ENCODE results near the gene C10orf88.

Gene C10orf88

DNA sequence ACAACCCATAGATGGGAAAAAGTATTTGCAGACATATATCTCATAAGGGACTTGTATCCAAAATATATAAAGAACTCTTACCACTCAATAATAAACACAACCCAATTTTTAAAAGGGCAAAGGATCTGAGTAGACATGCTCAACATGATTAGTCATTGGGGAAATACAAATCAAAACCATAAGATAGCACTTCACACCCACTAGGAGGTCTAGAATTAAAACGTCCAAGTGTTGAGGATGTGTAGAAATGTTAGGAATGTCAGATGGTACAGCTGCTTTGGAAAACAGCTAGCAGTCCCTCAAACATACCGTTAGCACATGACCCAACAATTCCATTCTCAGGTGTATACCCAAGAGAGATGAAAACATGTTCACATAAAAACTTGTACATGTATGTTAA lies 34.5 kb upstream of the C10orf88 start:
- CTCF ChIA-PET, result no interaction called here
- TF ChIP-seq HDGF (IDR thresholded peaks at IDR 0.05; ENCODE audit: borderline replicate concordance) (no peak), TARDBP (IDR thresholded peaks at IDR 0.05) (no peak), FOXM1 (IDR thresholded peaks at IDR 0.05; ENCODE audit: borderline replicate concordance) (no peak), FOXA1 (IDR thresholded peaks at IDR 0.05) (no peak), SP1 (IDR thresholded peaks at IDR 0.05) (no peak), FOXK2 (IDR thresholded peaks at IDR 0.05) (no peak), L3MBTL2 (conservative IDR thresholded peaks at IDR 0.05) (no peak), BHLHE40 (IDR thresholded peaks at IDR 0.05; ENCODE audit: borderline replicate concordance) (no peak), ZNF384 (IDR thresholded peaks at IDR 0.05) (no peak), SUZ12 (IDR thresholded peaks at IDR 0.05) (no peak), LEF1 (IDR thresholded peaks at IDR 0.05; ENCODE audit: borderline replicate concordance) (no peak), NFRKB (IDR thresholded peaks at IDR 0.05) (no peak), CTBP1 (IDR thresholded peaks at IDR 0.05; ENCODE audit: borderline replicate concordance) (no peak), ARNT (IDR thresholded peaks at IDR 0.05) (no peak), ELF4 (IDR thresholded peaks at IDR 0.05) (no peak)
- TF ChIP-seq, protein P1, sequence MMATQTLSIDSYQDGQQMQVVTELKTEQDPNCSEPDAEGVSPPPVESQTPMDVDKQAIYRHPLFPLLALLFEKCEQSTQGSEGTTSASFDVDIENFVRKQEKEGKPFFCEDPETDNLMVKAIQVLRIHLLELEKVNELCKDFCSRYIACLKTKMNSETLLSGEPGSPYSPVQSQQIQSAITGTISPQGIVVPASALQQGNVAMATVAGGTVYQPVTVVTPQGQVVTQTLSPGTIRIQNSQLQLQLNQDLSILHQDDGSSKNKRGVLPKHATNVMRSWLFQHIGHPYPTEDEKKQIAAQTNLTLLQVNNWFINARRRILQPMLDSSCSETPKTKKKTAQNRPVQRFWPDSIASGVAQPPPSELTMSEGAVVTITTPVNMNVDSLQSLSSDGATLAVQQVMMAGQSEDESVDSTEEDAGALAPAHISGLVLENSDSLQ (IDR thresholded peaks at IDR 0.05), result no peak
- POLR2A ChIA-PET, result no interaction called here
- no peak for DNase-seq (ENCODE audit: extremely low spot score)

DNA sequence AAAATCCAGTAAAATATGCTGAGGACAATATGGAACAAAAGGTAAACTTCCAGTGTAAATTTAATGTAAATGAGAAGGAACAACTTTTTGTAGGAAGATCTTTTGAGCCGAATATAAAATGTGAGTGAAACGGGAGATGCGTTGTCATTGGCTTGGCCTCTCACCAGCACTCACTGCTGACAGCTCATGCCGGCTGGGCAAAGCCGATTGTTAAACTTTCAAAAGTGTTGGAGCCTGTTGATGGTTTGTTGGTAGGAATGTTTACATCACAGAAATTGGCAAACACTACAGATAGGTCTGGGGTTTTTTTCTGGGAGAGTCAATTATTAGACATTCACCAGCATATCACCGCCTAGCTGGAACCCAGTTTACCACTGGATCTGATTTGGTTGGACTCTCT lies 32.3 kb upstream of the C10orf88 start:
- DNase-seq (ENCODE audit: extremely low spot score), result no peak
- ChIA-PET CTCF (no interaction called here), POLR2A (no interaction called here)
- TF ChIP-seq FOXM1 (IDR thresholded peaks at IDR 0.05; ENCODE audit: borderline replicate concordance), result no peak
- TF ChIP-seq L3MBTL2 (conservative IDR thresholded peaks at IDR 0.05), result no peak

DNA sequence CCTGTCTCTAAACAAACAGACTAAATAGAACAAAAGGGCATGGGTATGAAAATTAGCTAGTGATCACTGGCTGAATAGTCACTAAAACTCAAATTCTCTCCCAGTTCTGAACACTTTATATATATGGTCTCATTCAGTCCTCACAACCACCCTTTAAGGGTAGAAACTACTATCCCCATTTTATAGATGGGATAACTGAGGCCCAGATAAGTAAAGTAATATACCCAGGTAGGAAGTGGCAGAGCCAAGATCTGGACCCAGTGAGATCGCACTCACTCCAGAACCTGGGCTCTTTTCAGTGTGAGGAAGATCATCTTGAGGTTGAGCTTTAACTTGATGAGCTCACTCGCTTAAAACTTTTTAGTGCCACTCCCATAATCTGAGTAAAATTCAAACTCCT lies 30.7 kb upstream of the C10orf88 start:
- CTCF ChIA-PET, result no interaction called here
- TF ChIP-seq FOXK2 (IDR thresholded peaks at IDR 0.05) (no peak), ZNF384 (IDR thresholded peaks at IDR 0.05) (no peak), ARNT (IDR thresholded peaks at IDR 0.05) (no peak), SP1 (IDR thresholded peaks at IDR 0.05) (no peak), FOXA1 (IDR thresholded peaks at IDR 0.05) (no peak), BHLHE40 (IDR thresholded peaks at IDR 0.05; ENCODE audit: borderline replicate concordance) (no peak), TARDBP (IDR thresholded peaks at IDR 0.05) (no peak), FOXM1 (IDR thresholded peaks at IDR 0.05; ENCODE audit: borderline replicate concordance) (no peak)
- TF ChIP-seq, protein P1 (IDR thresholded peaks at IDR 0.05), result no peak
- DNase-seq (ENCODE audit: extremely low spot score), result no peak
- POLR2A ChIA-PET, result no interaction called here

DNA sequence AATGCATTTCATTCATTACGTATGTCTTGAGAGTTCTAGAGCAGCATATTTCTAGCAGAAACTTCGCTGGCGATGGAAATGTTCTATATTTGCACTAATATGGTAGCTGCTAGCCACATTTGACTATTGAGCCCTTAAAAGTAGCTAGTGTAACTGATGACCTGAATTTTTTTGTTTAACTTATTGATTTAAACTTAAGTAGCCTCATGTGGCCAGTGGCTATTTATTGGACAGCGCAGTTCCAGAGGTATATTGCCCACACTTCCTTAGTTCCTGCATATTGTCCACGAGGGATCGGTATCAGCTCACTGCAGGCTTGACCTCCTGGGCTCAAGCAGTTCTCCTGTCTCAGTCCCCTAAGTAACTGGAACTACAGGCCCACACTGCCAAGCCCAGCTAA lies 29.9 kb upstream of the C10orf88 start:
- no peak for TF ChIP-seq BHLHE40 (IDR thresholded peaks at IDR 0.05; ENCODE audit: borderline replicate concordance)
- no peak for TF ChIP-seq ZNF384 (IDR thresholded peaks at IDR 0.05)
- no peak for TF ChIP-seq CTBP1 (IDR thresholded peaks at IDR 0.05; ENCODE audit: borderline replicate concordance)
- TF ChIP-seq, protein P1 (IDR thresholded peaks at IDR 0.05), result no peak
- no peak for TF ChIP-seq FOXM1 (IDR thresholded peaks at IDR 0.05; ENCODE audit: borderline replicate concordance)
- TF ChIP-seq NFRKB (IDR thresholded peaks at IDR 0.05), result no peak
- TF ChIP-seq FOXK2 (IDR thresholded peaks at IDR 0.05), result no peak
- no peak for TF ChIP-seq SUZ12 (IDR thresholded peaks at IDR 0.05)
- TF ChIP-seq SP1 (IDR thresholded peaks at IDR 0.05), result no peak
- TF ChIP-seq LEF1 (IDR thresholded peaks at IDR 0.05; ENCODE audit: borderline replicate concordance), result no peak
- no peak for TF ChIP-seq L3MBTL2 (conservative IDR thresholded peaks at IDR 0.05)
- no peak for TF ChIP-seq FOXA1 (IDR thresholded peaks at IDR 0.05)
- no peak for TF ChIP-seq TARDBP (IDR thresholded peaks at IDR 0.05)
- TF ChIP-seq HDGF (IDR thresholded peaks at IDR 0.05; ENCODE audit: borderline replicate concordance), result no peak
- TF ChIP-seq ELF4 (IDR thresholded peaks at IDR 0.05), result no peak
- no peak for TF ChIP-seq ARNT (IDR thresholded peaks at IDR 0.05)
- CTCF ChIA-PET, result no interaction called here
- POLR2A ChIA-PET, result no interaction called here
- DNase-seq (ENCODE audit: extremely low spot score), result no peak

DNA sequence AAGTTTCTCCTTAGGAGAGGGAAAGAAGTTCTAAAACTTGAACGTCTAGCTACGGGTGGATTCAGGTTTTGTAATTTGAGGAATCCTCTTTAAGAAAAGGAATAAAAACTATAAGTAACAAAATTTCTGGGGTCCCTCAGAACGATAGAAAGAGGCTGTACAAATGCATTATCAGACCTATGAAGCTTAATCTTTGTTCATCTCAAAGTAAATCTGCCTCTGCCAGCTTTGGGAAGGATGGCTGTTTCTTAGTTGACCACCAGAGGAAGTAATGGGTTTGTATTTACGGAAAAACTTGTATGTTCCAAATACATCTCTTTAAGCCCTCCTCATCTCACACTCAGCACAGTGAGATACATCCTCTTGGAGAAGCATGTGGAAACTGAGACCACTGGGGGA lies 27.0 kb upstream of the C10orf88 start:
- CTCF ChIA-PET, result interaction anchor here (1.0 kb wide), 1 partner anchor 26 kb away, joined by 4 read pairs; no protein-coding TSS in a partner anchor
- POLR2A ChIA-PET, result interaction anchor here (0.6 to 3.2 kb wide), 9 partner anchors 8 to 27 kb away, joined by 3 to 22 read pairs (median 7); partner anchors contain the start of genes ACADSB, C10orf88 and IKZF5
- DNase-seq (ENCODE audit: extremely low spot score), result peak; percentile 54

More for the DNA sequence above, 27.0 kb upstream of the C10orf88 start:
- TF ChIP-seq L3MBTL2 (conservative IDR thresholded peaks at IDR 0.05) (no peak), FOXK2 (IDR thresholded peaks at IDR 0.05) (no peak), FOXA1 (IDR thresholded peaks at IDR 0.05) (no peak), ELF4 (IDR thresholded peaks at IDR 0.05) (no peak), ZNF384 (IDR thresholded peaks at IDR 0.05) (no peak), HDGF (IDR thresholded peaks at IDR 0.05; ENCODE audit: borderline replicate concordance) (no peak), FOXM1 (IDR thresholded peaks at IDR 0.05; ENCODE audit: borderline replicate concordance) (no peak), CTBP1 (IDR thresholded peaks at IDR 0.05; ENCODE audit: borderline replicate concordance) (no peak), NFRKB (IDR thresholded peaks at IDR 0.05) (no peak), SP1 (IDR thresholded peaks at IDR 0.05) (no peak), TARDBP (IDR thresholded peaks at IDR 0.05) (no peak), LEF1 (IDR thresholded peaks at IDR 0.05; ENCODE audit: borderline replicate concordance) (no peak), ARNT (IDR thresholded peaks at IDR 0.05) (no peak), BHLHE40 (IDR thresholded peaks at IDR 0.05; ENCODE audit: borderline replicate concordance) (no peak)
- TF ChIP-seq, protein P1 (IDR thresholded peaks at IDR 0.05), result no peak

Data from HEK293T (cell line).